Mesenchymal stem cell (in vitro differentiated cells and primary cell): ENCODE measurements around the gene VWA8.

Experiments used
- DNase-seq: peaks from one replicate; pipeline ENCODE4 v3.0.0-alpha.2; 2013
- H2AFZ ChIP-seq: one replicate; pipeline ENCODE4 v1.6.1; 2013; ENCODE audit warnings: low read depth, mild to moderate bottlenecking, control low read depth, inconsistent platforms, low read length, moderate library complexity
- H2AK5ac ChIP-seq: 2 replicates; pipeline ENCODE4 v1.6.1; 2013; ENCODE audit warnings: low read length, moderate library complexity, mild to moderate bottlenecking, inconsistent platforms; ENCODE audit not compliant: severe bottlenecking
- H2BK120ac ChIP-seq: one replicate; pipeline ENCODE4 v1.6.1; 2013; ENCODE audit warnings: low read depth, mild to moderate bottlenecking, inconsistent platforms, low read length, moderate library complexity
- H2BK12ac ChIP-seq, 2 experiments: one replicate each; pipeline ENCODE4 v1.6.1; 2013; ENCODE audit warnings: inconsistent platforms in 2 of 2, low read length in 2 of 2, mild to moderate bottlenecking in 2 of 2, moderate library complexity in 2 of 2, control low read depth in 1 of 2
- H2BK15ac ChIP-seq: one replicate; pipeline ENCODE4 v1.6.1; 2013; ENCODE audit warnings: mild to moderate bottlenecking, low read depth, inconsistent platforms; ENCODE audit not compliant: poor library complexity, severe bottlenecking
- H2BK5ac ChIP-seq: 2 replicates; pipeline ENCODE4 v1.6.1; 2013; ENCODE audit warnings: low read depth, mild to moderate bottlenecking, low read length, control low read depth, inconsistent platforms; ENCODE audit not compliant: poor library complexity, severe bottlenecking
- H3K14ac ChIP-seq, 2 experiments: one replicate each; pipeline ENCODE4 v1.6.1; 2013; ENCODE audit warnings: inconsistent platforms in 2 of 2, low read length in 2 of 2, control low read depth in 1 of 2, mild to moderate bottlenecking in 1 of 2, moderate library complexity in 1 of 2
- H3K18ac ChIP-seq, 2 experiments: one replicate each; pipeline ENCODE4 v1.6.1; 2013; ENCODE audit warnings: inconsistent platforms in 2 of 2, low read length in 2 of 2, control low read depth in 1 of 2, low read depth in 1 of 2, mild to moderate bottlenecking in 1 of 2
- H3K23ac ChIP-seq, 2 experiments: one replicate each; pipeline ENCODE4 v1.6.1; 2013; ENCODE audit warnings: inconsistent platforms in 2 of 2, low read length in 2 of 2, mild to moderate bottlenecking in 2 of 2, moderate library complexity in 2 of 2, control low read depth in 1 of 2
- H3K27ac ChIP-seq: 2 replicates; pipeline ENCODE4 v1.5.1; 2013; ENCODE audit warnings: mild to moderate bottlenecking, moderate library complexity, low read length, control low read depth, inconsistent platforms; ENCODE audit not compliant: poor library complexity, severe bottlenecking
- H3K27me3 ChIP-seq, 2 experiments: 2 replicates each; pipeline versions ENCODE4 v1.6.1 to v1.7.0; 2013; ENCODE audit warnings: low read length in 2 of 2, mild to moderate bottlenecking in 2 of 2, moderate library complexity in 2 of 2, control low read depth in 1 of 2, inconsistent platforms in 1 of 2; ENCODE audit not compliant: control insufficient read depth in 1 of 2, insufficient read depth in 1 of 2
- H3K36me3 ChIP-seq, 2 experiments: 2 replicates each; pipeline versions ENCODE4 v1.6.1 to v1.7.0; 2013; ENCODE audit warnings: low read length in 2 of 2, control low read depth in 1 of 2, inconsistent platforms in 1 of 2, low read depth in 1 of 2, mild to moderate bottlenecking in 1 of 2; ENCODE audit not compliant: insufficient read depth in 2 of 2, control insufficient read depth in 1 of 2
- H3K4ac ChIP-seq, 2 experiments: one replicate each; pipeline ENCODE4 v1.6.1; 2013; ENCODE audit warnings: inconsistent platforms in 2 of 2, low read length in 2 of 2, mild to moderate bottlenecking in 2 of 2, moderate library complexity in 2 of 2, control low read depth in 1 of 2, low read depth in 1 of 2
- H3K4me1 ChIP-seq: 2 replicates; pipeline ENCODE4 v1.6.1; 2013; ENCODE audit warnings: low read depth, low read length, control low read depth; ENCODE audit not compliant: control insufficient read depth, insufficient read depth
- H3K4me2 ChIP-seq: 2 replicates; pipeline ENCODE4 v1.6.1; 2013; ENCODE audit warnings: low read length, mild to moderate bottlenecking, inconsistent platforms; ENCODE audit not compliant: poor library complexity, severe bottlenecking
- H3K4me3 ChIP-seq, 2 experiments: 2 replicates each; pipeline versions ENCODE4 v1.5.1 to v1.7.0; 2013; ENCODE audit warnings: low read length in 2 of 2, mild to moderate bottlenecking in 2 of 2, control low read depth in 1 of 2, low read depth in 1 of 2; ENCODE audit not compliant: insufficient read depth in 1 of 2
- H3K79me1 ChIP-seq: replicated peaks from 2 replicates; pipeline ENCODE4 v1.6.1; 2013; ENCODE audit warnings: mild to moderate bottlenecking, control low read depth, low read length, inconsistent platforms; ENCODE audit not compliant: poor library complexity, severe bottlenecking
- H3K9ac ChIP-seq: 2 replicates; pipeline ENCODE4 v1.7.0; 2013; ENCODE audit warnings: mild to moderate bottlenecking, low read length, moderate library complexity
- H3K9me3 ChIP-seq: 2 replicates; pipeline ENCODE4 v1.7.0; 2013; ENCODE audit warnings: mild to moderate bottlenecking, low read length; ENCODE audit not compliant: control insufficient read depth
- H4K8ac ChIP-seq: one replicate; pipeline ENCODE4 v1.6.1; 2013; ENCODE audit warnings: inconsistent platforms, mild to moderate bottlenecking, low read length, moderate library complexity
- H4K91ac ChIP-seq: one replicate; pipeline ENCODE4 v1.6.1; 2013; ENCODE audit warnings: mild to moderate bottlenecking, low read length, inconsistent platforms
- WGBS: methylation state at CpG from one replicate; pipeline ENCODE4 v1.1.7; 2013; ENCODE audit warnings: mixed read lengths; 5-methylcytosine and 5-hydroxymethylcytosine counted together

The VWA8 gene

DNA sequence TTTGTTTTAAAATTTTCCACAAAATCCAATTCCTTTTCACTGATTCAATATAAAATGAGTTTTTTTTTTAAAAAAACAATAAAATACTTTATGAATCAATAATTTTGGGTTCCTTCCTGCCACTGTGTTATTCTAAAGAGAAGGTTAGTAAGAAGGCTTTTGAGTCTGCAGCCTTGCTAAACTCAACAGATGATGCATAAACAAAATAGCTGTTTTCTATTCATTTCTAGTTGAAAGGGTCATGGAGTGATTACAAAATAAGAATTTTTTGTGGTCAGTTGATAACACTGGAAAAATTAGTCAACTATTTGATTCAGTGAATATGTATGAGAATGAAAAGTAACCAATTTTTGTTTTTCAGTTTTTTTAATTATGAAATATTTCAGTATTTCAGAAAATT is 169.9 kb downstream of the VWA8 start:
- no peak overlapping the region for H3K9ac ChIP-seq
- H2BK5ac ChIP-seq, result no peak overlapping the region
- no peak overlapping the region for H2BK15ac ChIP-seq

DNA sequence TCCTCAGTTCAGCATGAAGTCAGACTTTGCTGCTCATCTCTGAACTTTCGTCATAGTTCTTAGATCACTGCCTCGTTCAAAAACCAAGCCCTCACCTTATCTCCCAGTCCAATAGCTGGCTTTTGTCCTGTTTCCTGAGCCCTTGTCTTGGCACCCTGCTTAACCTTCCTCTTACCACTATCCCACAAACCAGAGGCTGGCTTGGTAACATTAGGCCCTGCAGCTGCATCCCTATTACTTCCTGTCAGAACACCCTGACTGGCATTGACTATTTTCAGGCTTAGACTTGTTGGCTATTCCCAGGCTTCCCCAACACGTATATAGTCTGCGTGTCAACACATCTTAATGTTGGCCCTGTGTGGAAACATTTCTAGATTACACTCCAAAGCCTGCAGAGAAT is 172.4 kb downstream of the VWA8 start:
- no peak overlapping the region for H4K8ac ChIP-seq
- no peak overlapping the region for H3K4me3 ChIP-seq
- H3K79me1 ChIP-seq, result no peaks in the 10 kb centered on the region
- no peaks in the 10 kb centered on the region for H3K4me1 ChIP-seq
- no peaks in the 10 kb centered on the region for H3K36me3 ChIP-seq
- no peak overlapping the region for H3K4me2 ChIP-seq
- no peak overlapping the region for H3K18ac ChIP-seq
- H3K14ac ChIP-seq, result no peak overlapping the region
- H2AFZ ChIP-seq, result no peak overlapping the region
- H2BK120ac ChIP-seq, result no peak overlapping the region
- no peak overlapping the region for H2AK5ac ChIP-seq
- H2BK12ac ChIP-seq, result no peak overlapping the region
- H3K27ac ChIP-seq, result no peak overlapping the region
- H4K91ac ChIP-seq, result no peak overlapping the region
- no peak for DNase-seq
- no peaks in the 10 kb centered on the region for H3K27me3 ChIP-seq
- H3K9ac ChIP-seq, result no peak overlapping the region
- no peak overlapping the region for H2BK5ac ChIP-seq
- no peak overlapping the region for H3K23ac ChIP-seq
- 89% methylated on average over 4 of the region's 4 CpGs for WGBS
- no peak overlapping the region for H3K4ac ChIP-seq
- H2BK15ac ChIP-seq, result no peak overlapping the region
- no peaks in the 10 kb centered on the region for H3K9me3 ChIP-seq

More for the DNA sequence above, 169.9 kb downstream of the VWA8 start:
- no peaks in the 10 kb centered on the region for H3K36me3 ChIP-seq
- H3K14ac ChIP-seq, result no peak overlapping the region
- H2BK12ac ChIP-seq, result no peak overlapping the region
- H3K18ac ChIP-seq, result no peak overlapping the region
- H3K4me2 ChIP-seq, result no peak overlapping the region
- no peak overlapping the region for H4K8ac ChIP-seq
- no peak overlapping the region for H2AK5ac ChIP-seq
- no peaks in the 10 kb centered on the region for H3K79me1 ChIP-seq
- no peak overlapping the region for H3K23ac ChIP-seq
- no peak overlapping the region for H2AFZ ChIP-seq
- no peak for DNase-seq
- no peak overlapping the region for H2BK120ac ChIP-seq
- no peaks in the 10 kb centered on the region for H3K9me3 ChIP-seq
- H3K27me3 ChIP-seq, result no peaks in the 10 kb centered on the region
- H3K4ac ChIP-seq, result no peak overlapping the region
- no peak overlapping the region for H4K91ac ChIP-seq
- H3K4me1 ChIP-seq, result no peaks in the 10 kb centered on the region
- no peak overlapping the region for H3K4me3 ChIP-seq
- H3K27ac ChIP-seq, result no peak overlapping the region

DNA sequence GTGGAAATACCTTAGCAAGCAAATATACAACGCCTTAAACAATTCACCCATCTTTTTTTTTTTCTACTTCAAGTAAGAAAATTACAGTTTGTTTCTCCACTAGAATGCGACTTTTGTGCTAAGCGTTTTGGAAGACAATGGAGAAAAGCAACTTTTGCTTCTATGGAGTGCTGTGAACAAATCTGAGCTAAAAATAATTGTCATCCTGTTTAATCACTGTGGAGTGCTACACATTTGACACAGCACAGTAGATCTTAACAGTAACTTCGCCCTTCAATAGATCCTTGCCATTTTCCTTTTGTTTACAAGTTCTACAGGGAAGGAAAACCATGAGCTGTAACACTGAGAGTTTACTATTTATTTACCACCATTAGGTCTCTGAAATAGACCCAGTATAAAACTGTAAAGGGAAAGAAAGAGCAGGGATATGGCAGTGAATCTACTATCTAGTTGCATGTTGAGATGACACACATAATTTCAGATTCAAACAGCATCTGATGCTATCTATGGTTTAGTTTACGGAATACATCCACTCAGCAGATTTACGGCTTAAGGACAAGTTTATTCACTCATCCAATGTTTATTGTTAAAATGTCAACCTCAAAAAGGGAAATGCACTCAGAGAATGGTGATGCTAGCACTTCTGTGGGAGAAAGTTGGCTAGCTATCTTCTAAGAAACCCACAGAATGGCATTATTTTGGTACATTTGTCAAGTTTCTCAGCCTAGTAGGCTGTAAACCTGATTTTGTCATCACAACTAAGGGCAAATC is 175.3 kb downstream of the VWA8 start:
- H3K36me3 ChIP-seq, result no peaks in the 10 kb centered on the region
- H3K9me3 ChIP-seq, result no peaks in the 10 kb centered on the region
- 40% methylated on average over 5 of the region's 6 CpGs for WGBS
- no peaks in the 10 kb centered on the region for H3K4me1 ChIP-seq
- no peak overlapping the region for H4K91ac ChIP-seq
- no peak overlapping the region for H2BK5ac ChIP-seq
- H2AK5ac ChIP-seq, result no peak overlapping the region
- no peak overlapping the region for H2BK15ac ChIP-seq
- no peak overlapping the region for H3K4ac ChIP-seq
- no peak overlapping the region for H2AFZ ChIP-seq
- H3K23ac ChIP-seq, result no peak overlapping the region
- H3K9ac ChIP-seq, result no peak overlapping the region
- H2BK120ac ChIP-seq, result no peak overlapping the region
- no peak overlapping the region for H3K4me2 ChIP-seq
- no peak overlapping the region for H3K18ac ChIP-seq
- H3K27me3 ChIP-seq, result no peaks in the 10 kb centered on the region
- H3K79me1 ChIP-seq, result no peaks in the 10 kb centered on the region
- no peak overlapping the region for H3K4me3 ChIP-seq
- H2BK12ac ChIP-seq, result no peak overlapping the region
- H3K27ac ChIP-seq, result no peak overlapping the region
- peak; percentile 64 for DNase-seq
- no peak overlapping the region for H4K8ac ChIP-seq
- no peak overlapping the region for H3K14ac ChIP-seq

DNA sequence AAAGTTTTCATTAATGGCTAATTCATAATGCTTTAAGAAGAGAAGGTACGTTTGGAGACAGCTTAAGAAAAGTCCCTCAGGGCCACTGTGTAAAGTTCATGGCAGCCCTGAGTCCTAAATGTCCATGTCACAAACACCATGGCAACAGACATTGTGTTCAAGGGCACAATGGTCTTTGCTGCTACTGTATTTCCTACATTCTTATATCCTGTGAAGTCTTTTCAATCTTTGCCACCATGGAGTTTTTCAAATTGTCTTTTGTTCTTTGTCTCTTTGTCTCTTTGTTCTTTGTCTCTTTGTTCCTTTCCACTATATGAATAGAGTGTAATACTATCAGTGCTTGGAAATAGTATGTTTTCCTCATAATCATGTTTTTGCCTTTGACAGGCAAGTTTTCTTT is 178.8 kb downstream of the VWA8 start:
- Histone ChIP-seq H2BK15ac (no peak overlapping the region), H4K91ac (no peak overlapping the region), H3K23ac (no peak overlapping the region), H3K36me3 (peaks cover 0 to 3% of the 10 kb centered on the region in 2 experiments), H3K4me3 (no peak overlapping the region), H3K4me2 (no peak overlapping the region), H4K8ac (no peak overlapping the region), H3K9ac (no peak overlapping the region), H2BK5ac (no peak overlapping the region), H3K14ac (no peak overlapping the region), H2BK12ac (no peak overlapping the region), H3K27ac (no peak overlapping the region), H2AK5ac (no peak overlapping the region), H3K4ac (no peak overlapping the region), H3K18ac (no peak overlapping the region), H2AFZ (no peak overlapping the region), H3K79me1 (peaks cover 1% of the 10 kb centered on the region), H3K27me3 (no peaks in the 10 kb centered on the region), H2BK120ac (no peak overlapping the region), H3K4me1 (no peaks in the 10 kb centered on the region), H3K9me3 (no peaks in the 10 kb centered on the region)
- WGBS, result 82% methylated on average over 1 of the region's 1 CpG
- DNase-seq, result no peak
